HEK293T (cell line): Measurements from ENCODE around the gene PPFIBP1.

Experiments used
- CTCF ChIA-PET: fragments of 350-600 bp; formaldehyde crosslinking; extraction: SDS; loops from one replicate; lab custom pipeline; 2021; ENCODE audit warnings: antibody characterized with exemption, inconsistent platforms; lab: Yijun Ruan, JAX
- POLR2A ChIA-PET: fragments of 350-600 bp; formaldehyde crosslinking; extraction: SDS; loops from one replicate; lab custom pipeline; 2020; ENCODE audit warnings: antibody characterized with exemption, inconsistent platforms; lab: Yijun Ruan, JAX
- DNase-seq: peaks from one replicate; pipeline ENCODE4 v3.0.0; 2012; ENCODE audit warnings: mixed read lengths; ENCODE audit errors: extremely low spot score
- ARNT ChIP-seq: fragments of 450-650 bp; IDR thresholded peaks from 2 replicates; pipeline ENCODE4 v1.6.1; 2017; ENCODE audit warnings: mild to moderate bottlenecking
- BHLHE40 ChIP-seq: fragments of 450-650 bp; IDR thresholded peaks from 2 replicates; pipeline ENCODE4 v1.6.1; 2016; ENCODE audit warnings: mild to moderate bottlenecking, moderate library complexity, borderline replicate concordance
- CTBP1 ChIP-seq: fragments of 450-650 bp; IDR thresholded peaks from 2 replicates; pipeline ENCODE4 v1.6.1; 2016; ENCODE audit warnings: borderline replicate concordance
- ELF4 ChIP-seq: fragments of 450-650 bp; IDR thresholded peaks from 2 replicates; pipeline ENCODE4 v1.6.1; 2017; ENCODE audit warnings: antibody characterized with exemption
- FOXA1 ChIP-seq: fragments of 450-650 bp; IDR thresholded peaks from 2 replicates; pipeline ENCODE4 v1.6.1; 2016; ENCODE audit warnings: mild to moderate bottlenecking
- FOXK2 ChIP-seq: fragments of 450-650 bp; IDR thresholded peaks from 2 replicates; pipeline ENCODE4 v1.6.1; 2016; ENCODE audit warnings: mild to moderate bottlenecking
- FOXM1 ChIP-seq: fragments of 450-650 bp; IDR thresholded peaks from 2 replicates; pipeline ENCODE4 v1.6.1; 2017; ENCODE audit warnings: mild to moderate bottlenecking, borderline replicate concordance
- HDGF ChIP-seq: fragments of 450-650 bp; IDR thresholded peaks from 2 replicates; pipeline ENCODE4 v1.6.1; 2017; ENCODE audit warnings: antibody characterized with exemption, borderline replicate concordance
- L3MBTL2 ChIP-seq: fragments of 450-650 bp; conservative IDR thresholded peaks from 2 replicates; pipeline ENCODE4 v1.6.1; 2016; ENCODE audit warnings: mild to moderate bottlenecking
- LEF1 ChIP-seq: fragments of 450-650 bp; IDR thresholded peaks from 2 replicates; pipeline ENCODE4 v1.6.1; 2017; ENCODE audit warnings: mild to moderate bottlenecking, borderline replicate concordance
- NFRKB ChIP-seq: fragments of 450-650 bp; IDR thresholded peaks from 2 replicates; pipeline ENCODE4 v1.6.1; 2016; ENCODE audit warnings: mild to moderate bottlenecking, moderate library complexity
- PKNOX1 ChIP-seq: fragments of 450-650 bp; IDR thresholded peaks from 2 replicates; pipeline ENCODE4 v1.6.1; 2016
- SP1 ChIP-seq: fragments of 450-650 bp; IDR thresholded peaks from 2 replicates; pipeline ENCODE4 v1.6.1; 2017
- SUZ12 ChIP-seq: fragments of 450-650 bp; IDR thresholded peaks from 2 replicates; pipeline ENCODE4 v1.6.1; 2016; ENCODE audit warnings: mild to moderate bottlenecking
- TARDBP ChIP-seq: fragments of 450-650 bp; IDR thresholded peaks from 2 replicates; pipeline ENCODE4 v1.6.1; 2016
- ZNF384 ChIP-seq: fragments of 450-650 bp; IDR thresholded peaks from 2 replicates; pipeline ENCODE4 v1.6.1; 2016

The PPFIBP1 gene

GRCh38 chr12:27498761-27499160, 25.2 kb upstream of the PPFIBP1 start:
- POLR2A ChIA-PET: no interaction called here
- no peak for DNase-seq
- TF ChIP-seq SUZ12: no peak
- TF ChIP-seq PKNOX1: peak; percentile 43; the same call in 1 of the 2 replicates
- CTCF ChIA-PET: no interaction called here

GRCh38 chr12:27499377-27499776, 24.6 kb upstream of the PPFIBP1 start:
- TF ChIP-seq SUZ12: no peak
- TF ChIP-seq TARDBP: no peak
- TF ChIP-seq BHLHE40: no peak
- no peak for TF ChIP-seq HDGF
- no peak for TF ChIP-seq L3MBTL2
- no peak for DNase-seq
- CTCF ChIA-PET: no interaction called here
- POLR2A ChIA-PET: no interaction called here

- DNase-seq: no peak
- TF ChIP-seq BHLHE40 (no peak), ARNT (no peak), FOXM1 (no peak), NFRKB (no peak), LEF1 (no peak), CTBP1 (no peak), SUZ12 (no peak), ZNF384 (no peak), L3MBTL2 (no peak), PKNOX1 (no peak), FOXK2 (no peak), SP1 (no peak), HDGF (no peak), ELF4 (no peak), FOXA1 (no peak), TARDBP (no peak)
- CTCF ChIA-PET: no interaction called here
- POLR2A ChIA-PET: no interaction called here
Observed at GRCh38 chr12:27500546-27500945, 23.5 kb upstream of the PPFIBP1 start.

- TF ChIP-seq ARNT: no peak
- TF ChIP-seq CTBP1: no peak
- TF ChIP-seq PKNOX1: no peak
- TF ChIP-seq FOXA1: no peak
- no peak for TF ChIP-seq HDGF
- no peak for TF ChIP-seq L3MBTL2
- TF ChIP-seq ZNF384: no peak
- TF ChIP-seq LEF1: no peak
- TF ChIP-seq TARDBP: no peak
- no peak for TF ChIP-seq SUZ12
- TF ChIP-seq FOXK2: no peak
- ChIA-PET POLR2A (no interaction called here), CTCF (interaction anchor here (0.6 kb wide), 1 partner anchor 134 kb away, joined by 3 read pairs; no protein-coding TSS in a partner anchor)
- DNase-seq: no peak
Observed at GRCh38 chr12:27502021-27502435, 22.0 kb upstream of the PPFIBP1 start.

GRCh38 chr12:27504507-27504906, 19.5 kb upstream of the PPFIBP1 start:
- TF ChIP-seq LEF1 (no peak), L3MBTL2 (no peak), NFRKB (no peak), SP1 (no peak), TARDBP (no peak), HDGF (no peak), BHLHE40 (no peak), SUZ12 (no peak), PKNOX1 (no peak), FOXM1 (no peak), ZNF384 (no peak), ARNT (no peak)
- CTCF ChIA-PET: no interaction called here
- DNase-seq: no peak
- POLR2A ChIA-PET: no interaction called here

GRCh38 chr12:27505109-27505508, 18.9 kb upstream of the PPFIBP1 start:
- no peak for TF ChIP-seq BHLHE40
- no peak for TF ChIP-seq LEF1
- TF ChIP-seq TARDBP: no peak
- no peak for TF ChIP-seq ARNT
- no peak for TF ChIP-seq PKNOX1
- TF ChIP-seq ZNF384: no peak
- TF ChIP-seq FOXK2: no peak
- TF ChIP-seq FOXM1: no peak
- TF ChIP-seq NFRKB: no peak
- no peak for DNase-seq
- POLR2A ChIA-PET: no interaction called here
- CTCF ChIA-PET: no interaction called here
